ENCODE results near the gene A1BG.
A peak's percentile ranks its signal among the peaks of the same experiment; 100 is the strongest.
"Not testable (repeated sequence)": the region's sequence is repeated elsewhere in the genome, so short reads cannot be mapped to it uniquely, and the experiment has no call there.

The A1BG gene

DNA sequence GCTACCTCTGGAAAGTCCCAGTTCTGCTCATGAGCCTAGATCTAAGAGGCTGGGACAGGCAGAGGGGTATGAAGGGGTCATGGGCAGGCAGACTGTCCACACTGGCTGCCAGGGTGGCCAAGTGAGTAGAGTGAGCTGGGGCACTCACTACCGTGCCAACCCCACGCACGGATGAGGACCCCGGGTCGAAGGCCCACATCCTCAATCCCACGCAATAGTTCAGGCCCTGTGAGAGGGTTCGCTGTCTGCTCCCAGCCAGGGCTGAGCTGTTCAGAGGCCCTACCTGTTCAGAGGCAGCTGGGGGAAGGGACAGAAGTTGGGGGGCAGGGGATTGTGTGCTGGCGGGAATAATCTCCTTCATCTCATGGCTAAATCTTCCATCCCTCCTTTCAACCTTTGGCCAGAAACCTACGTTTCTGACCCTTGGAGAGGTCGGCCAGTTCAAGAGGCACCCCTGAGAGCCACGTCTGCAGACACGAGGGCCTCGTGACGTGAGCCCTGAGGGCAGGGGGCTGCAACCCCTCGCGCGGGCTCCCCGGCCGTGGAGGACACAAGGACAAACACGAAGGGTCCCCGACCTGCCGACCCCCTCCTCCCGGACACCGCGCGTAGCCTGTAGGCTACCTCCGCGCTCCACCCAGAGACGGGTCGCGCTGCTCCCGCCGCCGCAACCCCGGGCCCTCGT, 32.7 kb upstream of the A1BG start:
- DNase-seq = peak; percentile 32

DNA sequence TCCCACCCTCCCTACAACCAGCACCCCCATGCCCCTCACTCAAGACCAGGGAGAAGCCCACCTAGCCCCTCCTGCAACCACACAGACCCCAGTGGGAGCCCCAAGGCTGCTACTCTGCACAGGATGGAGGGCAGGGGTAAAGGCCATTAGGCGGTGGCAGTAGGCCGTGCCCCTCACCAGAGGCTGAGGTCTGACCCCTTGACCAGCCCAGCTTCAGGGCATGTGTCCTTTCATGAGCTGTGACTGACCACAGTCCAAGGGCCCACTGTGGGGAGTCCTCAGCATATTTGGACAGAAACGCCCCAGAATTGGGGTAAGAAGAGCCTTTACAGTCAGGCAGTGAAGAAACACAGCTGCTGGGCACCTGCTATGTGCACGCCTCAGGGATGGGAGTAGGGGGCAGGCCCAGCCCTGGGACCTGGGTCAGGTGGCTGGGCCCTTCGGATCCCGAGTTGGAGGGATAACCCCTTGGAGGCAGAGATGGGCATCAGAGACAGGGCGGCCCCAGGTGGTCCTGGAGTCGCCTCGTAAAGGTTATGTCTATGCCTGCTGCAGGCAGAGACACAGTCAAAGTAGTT, 32.1 kb upstream of the A1BG start:
- no peak for DNase-seq

DNA sequence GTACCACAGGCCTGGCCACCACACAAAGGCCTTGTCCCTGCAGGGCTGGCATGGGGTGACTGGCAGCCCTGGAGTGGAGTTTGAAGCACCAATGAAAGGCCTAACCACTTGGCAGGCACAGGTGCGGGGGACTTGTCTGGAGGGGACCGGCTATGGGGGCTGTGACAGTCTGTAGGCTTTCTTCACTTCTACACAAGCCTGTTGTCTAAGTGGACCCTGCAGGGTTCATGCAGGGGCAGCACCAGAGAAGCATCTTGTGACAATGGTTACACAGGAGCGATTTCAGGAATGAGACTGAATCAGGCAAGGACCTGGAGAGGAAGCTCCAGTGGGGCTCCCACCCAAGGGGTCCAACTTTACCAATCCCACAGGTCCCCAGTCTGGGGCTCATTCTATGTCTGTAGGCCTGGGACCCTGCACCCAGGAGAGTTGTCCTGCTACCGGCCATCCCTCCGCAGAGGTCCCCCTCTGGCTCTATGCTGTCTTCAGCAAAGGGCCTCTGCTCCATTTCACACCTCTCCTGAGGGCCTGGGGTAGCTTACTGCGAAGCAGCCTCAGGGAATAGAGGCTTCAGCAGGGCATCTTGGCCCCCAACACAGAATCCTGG, 29.8 kb upstream of the A1BG start:
- DNase-seq = no peak

DNA sequence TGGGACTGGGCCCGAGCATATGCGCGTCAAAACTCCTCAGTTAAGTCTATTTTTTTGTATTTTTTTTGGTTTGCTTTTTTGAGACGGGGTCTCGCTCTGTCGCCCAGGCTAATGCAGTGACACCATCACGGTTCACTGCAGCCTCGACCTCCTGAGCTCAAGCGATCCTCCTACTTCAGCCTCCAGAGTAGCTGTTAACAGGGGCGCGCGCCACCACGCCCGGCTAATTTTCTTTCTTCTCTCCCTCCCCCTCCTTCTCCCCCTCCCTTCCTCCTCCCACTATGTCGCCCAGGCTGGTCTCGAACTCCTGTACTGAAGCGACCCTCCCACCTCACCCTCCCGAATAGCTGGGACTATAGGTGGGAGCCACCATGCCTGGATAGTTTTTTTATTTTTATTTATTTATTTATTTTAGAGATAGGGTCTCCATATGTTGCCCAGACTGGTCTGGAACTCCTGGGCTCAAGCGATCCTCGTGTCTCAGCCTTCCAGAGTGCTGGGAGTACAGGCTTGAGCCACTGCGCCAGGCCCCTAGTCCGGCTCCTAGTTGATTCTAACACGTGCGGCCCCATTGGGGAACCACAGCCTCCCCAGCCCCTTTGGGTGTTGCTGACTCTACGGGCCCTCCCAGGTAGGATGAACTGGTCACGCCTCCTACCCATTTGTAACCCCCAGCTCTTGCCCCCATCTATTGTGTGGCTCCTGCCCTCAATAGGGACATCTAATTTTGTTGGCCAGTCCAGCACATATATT, 28.3 kb upstream of the A1BG start:
- DNase-seq = no peak

DNA sequence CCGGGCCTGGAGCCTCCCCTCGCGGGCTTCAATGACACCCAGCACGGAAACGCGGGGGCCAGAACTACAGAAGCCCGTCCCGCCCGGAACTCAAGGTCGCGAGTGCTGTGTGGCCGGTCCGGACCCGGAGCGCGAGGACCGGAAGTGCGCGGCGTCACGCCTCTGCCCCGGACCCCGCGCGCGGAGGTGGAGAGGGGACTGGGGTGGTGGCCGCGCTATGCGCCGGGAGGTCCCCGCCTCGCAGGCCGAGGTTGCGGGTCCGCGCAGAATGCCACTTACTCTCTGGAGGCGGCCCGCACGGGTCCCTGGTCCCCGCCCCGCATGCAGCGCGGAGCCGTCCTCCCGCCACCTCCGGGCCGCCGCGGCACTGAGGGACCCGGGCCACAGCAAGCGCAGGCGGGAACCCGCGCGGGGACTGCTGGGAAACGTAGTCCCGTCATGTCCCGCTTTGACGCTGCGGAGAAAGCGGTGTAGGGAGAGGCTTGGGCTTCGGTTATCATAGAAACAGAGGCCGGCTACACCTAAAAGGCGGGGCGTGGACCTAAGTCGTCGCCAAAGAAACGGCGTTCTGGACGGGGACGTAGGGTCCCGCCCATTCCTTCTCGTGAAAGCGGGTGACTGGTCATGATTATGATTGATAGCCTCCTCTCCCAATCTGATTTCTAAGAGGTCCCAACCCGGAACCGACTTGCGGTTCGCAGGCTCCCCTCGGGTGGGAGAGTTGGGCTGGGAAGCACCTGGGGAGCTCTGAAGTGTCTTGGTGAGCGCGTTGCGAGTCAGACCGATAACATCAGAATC, 27.6 kb upstream of the A1BG start, which contains the start of gene ZNF837:
Gene ZNF837, minus strand, starts transcription at position 369 of the 798 bp plus-strand sequence. CDS start 11,698 bp downstream, outside the sequence.
- DNase-seq = peak; percentile 95

DNA sequence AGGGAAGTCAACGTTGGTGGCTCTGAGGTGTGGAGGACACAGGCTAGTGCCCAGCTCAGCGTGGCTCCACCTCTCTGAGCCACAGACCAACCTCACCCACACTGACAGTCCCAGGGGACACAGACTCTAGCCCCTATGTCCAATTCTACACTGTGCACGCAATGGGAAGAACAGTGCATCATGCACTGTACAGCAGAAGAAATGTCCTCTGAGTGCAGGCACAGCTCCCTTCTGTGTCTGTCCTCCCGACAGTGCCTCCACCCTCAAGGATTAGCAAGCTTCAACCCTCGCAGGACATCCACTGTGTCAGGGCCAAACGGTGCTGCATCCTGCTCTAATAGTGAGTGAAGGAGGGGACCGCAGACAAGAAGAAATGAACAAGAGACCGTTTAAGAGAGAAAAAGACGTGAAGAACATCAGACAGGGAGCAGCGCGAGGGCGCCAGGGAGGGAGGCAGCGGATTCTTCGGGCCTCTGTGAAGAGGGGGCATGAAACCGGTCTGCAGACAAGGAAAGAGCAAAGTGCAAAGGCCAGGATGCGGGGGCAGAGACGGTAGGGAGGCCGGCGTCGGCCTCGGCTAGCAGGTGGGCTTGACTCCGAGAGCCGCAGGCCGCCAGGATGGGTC, 26.9 kb upstream of the A1BG start:
- no peak for DNase-seq

DNA sequence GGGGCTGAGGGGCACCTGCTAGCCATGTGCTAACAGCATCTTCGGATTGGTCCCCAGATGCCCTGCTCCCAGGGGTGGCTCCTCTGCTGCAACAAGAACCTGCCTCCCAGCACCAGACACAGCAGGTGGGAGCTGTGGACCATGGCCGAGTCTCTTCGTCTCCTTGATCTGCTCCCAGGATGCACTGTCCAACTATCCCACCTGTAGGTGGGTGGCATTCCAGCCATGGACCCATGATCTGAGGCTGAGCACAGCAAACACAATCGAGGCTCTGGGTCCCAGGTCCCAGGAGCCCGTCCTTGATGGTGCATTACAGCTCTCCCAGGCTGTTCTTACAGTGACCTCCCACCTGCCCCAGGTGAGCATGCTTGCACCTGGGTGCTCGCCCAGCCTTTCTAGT, 26.0 kb upstream of the A1BG start:
- DNase-seq = no peak

DNA sequence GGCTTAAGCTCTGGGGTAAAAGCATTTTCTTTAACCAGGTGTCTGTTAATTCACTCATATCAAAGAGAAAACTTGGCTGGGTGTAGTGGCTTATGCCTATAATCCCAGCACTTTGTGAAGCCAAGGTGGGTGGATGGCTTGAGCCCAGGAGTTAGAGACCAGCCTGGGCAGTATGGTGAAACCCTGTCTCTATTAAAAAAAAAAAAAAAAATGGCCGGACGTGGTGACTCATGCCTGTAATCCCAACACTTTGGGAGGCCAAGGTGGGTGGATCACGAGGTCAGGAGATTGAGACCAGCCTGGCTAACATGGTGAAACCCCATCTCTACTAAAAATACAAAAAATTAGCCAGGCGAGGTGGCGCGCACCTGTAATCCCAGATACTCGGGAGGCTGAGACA, 23.4 kb upstream of the A1BG start:
- not testable (repeated sequence) for DNase-seq

DNA sequence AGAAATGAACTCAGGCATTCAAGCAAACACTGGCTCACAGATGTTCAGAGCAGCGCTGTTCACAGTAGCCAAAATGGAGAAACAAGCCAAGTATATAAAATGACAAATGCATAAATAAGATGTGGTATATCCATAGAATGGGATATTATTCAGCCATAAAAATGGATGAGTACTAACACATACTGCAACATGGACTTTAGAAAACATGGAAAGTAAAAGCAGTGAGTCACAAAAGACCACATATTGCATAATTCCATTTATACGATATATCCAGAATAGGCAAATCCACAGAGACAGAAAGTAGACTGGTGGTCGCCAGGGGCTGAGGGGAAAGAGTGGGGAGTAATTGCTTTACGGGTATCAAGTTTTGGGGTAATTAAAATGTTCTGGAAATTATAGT, 20.9 kb upstream of the A1BG start:
- no peak for DNase-seq

DNA sequence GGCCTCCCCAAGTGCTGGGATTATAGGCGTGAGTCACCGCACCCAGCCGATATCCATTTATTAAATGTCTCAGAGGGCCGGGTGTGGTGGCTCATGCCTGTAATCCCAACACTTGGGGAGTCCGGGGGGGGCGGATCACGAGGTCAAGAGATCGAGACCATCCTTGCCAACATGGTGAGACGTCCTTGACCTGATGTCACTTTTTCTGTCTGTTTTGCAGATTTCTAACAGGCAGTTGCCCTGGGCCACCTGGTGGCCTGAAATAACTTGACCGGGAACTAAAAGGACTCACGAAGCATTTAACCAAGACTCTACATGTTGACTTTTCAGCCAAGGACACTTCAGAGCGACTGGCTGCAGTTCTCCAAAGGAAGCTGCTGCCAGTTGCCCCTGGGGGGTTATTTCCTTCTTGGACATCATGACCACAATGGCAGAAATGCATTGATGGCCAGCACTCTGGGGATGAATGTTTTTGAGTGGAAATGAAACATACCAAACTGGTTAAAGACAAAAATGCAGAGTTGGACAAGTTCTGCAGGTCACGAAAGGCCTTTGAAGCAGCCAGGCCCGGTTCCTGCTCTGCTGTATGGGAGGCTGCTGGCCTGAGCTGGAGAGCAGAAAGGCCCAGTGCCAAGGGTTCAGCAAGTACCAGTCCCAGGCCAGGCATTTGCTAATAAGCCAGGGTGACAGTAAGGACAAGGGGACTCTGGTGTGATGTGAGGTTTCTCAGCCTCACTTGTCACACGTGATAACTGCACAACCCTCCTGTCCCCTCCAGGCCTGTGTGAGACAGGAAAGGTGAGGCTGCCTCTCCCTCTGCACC, 19.2 kb upstream of the A1BG start:
- DNase-seq = no peak

DNA sequence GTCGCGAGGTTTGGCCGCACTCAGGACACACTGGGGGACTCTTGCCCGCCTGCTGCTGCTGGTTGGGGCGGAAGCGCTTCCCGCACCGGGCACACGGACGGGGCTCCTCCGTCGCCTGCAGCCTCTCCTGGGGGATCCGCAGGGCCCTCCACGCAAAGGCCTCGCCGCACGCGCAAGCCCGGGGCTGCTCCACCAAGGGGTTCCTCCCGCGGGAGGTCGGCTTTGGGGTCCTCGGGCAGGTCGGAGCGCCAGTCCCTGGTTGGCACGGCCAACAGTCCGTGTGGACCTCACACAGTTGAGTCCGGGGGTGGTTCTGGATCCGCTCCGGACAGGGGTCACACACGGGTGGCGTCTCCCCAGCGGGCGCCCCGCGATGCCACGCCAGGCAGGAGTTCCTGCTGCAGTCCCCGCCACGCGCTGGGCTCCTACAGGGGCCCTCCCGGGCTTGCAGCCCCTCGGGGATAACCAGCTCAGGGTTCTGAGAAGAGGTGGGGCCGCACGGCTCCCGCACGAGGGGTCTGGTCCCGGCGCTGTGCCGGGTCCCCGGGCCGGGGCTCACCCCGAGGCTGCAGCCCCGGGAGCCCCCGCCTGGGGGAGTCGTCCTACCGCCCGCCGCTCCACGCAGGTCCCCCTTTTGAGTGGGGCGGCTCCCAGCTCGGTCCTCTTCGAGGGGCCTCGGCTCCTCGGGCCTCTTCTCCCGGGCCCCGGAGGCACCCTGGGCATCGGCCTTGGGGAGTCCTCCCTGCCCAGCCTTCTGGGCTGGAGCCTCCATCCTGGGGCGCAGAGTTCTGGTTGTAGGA, 15.5 kb upstream of the A1BG start:
- no peak for DNase-seq

DNA sequence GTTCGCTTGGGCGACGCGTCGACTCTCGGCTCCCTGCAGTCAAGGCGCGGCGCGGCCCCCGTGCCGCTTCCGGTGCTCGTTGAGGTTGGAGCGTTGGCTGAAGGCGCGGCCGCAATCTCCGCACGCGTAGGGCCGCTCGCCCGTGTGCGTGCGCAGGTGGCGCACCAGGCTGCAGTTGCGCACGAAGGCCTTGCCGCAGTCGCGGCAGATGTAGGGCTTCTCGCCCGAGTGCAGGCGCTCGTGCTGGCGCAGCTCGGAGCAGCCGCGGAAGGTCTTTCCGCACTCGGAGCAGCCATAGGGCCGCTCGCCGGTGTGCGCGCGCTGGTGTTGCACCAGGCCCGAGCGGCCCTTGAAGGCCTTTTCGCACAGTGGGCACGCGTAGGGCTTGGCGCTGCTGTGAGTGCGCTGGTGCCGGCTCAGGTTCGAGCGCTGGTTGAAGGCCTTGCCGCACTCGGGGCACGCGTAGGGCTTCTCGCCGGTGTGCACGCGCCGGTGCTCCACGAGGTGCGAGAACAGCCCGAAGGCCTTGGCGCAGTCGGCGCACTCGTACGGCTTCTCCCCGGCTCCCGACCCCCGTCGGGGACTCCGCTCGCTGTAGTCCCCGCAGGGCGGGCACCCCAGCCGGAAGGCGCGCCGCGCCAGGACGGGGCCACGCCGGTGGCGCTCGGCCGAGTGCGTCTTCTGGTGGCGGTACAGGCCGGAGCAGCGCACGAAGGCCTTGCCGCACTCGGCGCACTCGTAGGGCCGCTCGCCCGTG, 14.6 kb upstream of the A1BG start:
- DNase-seq = no peak

DNA sequence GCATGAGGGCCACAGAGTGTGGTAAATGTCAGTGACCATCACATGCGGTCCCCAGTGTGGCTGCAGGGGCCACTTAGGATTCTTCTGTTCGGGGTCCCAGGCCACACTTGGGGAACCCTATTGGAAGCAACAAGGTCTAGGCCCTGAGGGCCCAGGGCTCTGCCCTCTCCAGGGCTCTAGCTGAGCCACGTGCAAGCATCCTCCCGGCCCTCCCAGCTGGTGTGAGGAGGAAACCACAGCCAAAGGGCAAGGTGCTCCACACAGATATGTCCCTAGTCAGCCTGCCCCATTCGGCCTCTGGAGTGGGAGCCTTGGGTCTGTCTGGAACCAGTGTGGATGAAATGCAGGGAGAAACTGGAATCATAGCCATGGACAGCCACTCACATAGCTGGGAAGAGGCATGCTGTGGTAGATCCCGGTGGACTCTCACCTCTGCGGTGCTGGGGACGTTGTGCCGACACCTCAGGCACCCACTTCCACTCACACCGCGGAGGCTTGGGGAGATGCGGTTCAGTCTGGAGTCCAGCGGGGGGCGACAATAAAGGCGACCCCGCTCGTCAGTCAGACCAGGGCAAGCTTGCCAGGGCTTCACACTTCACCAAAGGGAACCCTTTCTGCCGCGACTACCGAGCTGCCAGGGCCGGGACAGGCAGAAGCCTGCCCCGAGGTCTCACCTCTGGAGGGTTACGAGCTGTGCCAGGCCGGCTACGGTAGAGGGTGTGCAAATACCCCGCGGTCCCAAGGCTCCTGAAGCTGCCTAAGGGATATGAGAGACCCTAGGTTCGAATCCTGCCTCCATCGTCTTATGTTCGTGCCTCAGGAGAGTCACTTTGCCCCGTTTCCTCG, 13.5 kb upstream of the A1BG start:
- no peak for DNase-seq

DNA sequence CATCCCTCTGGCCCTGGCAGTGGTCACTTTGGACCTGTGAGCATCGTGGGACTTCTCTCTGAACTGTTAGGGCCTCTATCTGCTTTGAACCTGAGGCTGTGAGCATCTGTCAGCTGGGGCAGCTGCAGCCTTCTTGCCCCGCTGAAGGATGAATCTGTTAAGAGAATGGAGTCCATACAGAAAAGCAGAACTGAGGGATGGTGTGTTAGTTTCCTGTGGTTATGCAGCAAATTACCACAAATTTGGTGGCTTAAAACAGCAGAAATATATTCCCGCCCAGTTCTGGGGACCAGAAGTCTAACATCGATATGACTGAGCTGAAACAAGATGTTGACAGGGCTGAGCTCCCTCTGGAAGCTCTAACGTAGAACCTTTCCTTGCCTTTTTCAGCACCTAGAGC, 10.9 kb upstream of the A1BG start:
- no peak for DNase-seq

DNA sequence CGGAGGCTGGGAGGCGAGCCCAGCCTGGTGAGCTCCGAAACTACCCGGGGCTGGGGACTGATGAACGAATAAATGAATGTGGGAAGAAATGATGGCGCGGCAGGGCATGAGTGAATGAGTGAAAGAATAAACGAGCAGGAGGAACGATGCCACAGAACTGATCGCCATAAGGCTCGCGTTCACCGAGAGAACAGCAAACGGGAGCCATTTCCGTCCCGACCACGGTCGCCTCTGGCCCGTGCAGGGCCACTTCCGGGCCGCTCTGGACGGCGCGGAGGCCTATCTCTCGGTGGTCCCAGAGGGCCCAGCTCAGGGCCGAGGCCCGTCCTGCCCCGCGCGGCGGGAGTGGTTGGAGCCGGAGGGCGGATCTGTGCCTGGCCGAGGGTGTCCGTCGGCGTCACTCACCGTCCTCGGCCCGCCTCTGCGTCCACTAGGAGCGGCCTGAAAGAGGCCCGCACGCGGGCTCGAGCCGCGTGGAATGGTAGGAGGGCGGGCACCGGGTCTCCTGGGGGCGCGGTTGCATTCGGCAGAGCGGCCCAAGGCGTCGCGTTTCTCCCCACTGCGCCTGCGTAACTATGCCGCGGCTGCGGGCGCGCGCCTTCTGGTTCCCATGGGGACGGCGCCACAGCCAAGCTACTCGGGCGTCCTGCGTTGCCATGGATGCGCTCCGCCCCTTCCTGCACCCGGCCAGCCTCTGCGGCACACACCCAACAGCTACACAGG, 9.1 kb upstream of the A1BG start, which contains the start of gene ZNF497:
Gene ZNF497, minus strand, starts transcription at position 480 of the 723 bp plus-strand sequence. CDS start 5,116 bp downstream, outside the sequence.
- peak; percentile 89 for DNase-seq

DNA sequence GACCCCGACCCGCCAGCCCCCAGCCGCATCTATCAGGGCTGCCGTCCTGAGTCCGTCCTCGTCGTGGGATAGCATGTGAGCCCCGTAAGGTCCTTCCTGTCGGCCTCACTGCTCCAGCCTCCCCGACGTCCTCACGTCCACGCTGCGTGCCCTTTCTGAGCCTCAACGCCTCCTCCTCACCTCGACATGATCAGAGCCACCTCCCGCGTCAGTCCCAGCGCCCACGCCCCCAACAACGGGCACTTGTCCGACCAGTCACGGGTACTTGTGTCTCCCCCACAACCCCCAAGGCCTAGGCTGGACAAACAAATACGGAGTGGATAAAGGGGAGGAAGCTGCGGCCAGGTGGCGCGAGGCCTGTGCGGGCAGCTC, 8.6 kb upstream of the A1BG start:
- DNase-seq = no peak

DNA sequence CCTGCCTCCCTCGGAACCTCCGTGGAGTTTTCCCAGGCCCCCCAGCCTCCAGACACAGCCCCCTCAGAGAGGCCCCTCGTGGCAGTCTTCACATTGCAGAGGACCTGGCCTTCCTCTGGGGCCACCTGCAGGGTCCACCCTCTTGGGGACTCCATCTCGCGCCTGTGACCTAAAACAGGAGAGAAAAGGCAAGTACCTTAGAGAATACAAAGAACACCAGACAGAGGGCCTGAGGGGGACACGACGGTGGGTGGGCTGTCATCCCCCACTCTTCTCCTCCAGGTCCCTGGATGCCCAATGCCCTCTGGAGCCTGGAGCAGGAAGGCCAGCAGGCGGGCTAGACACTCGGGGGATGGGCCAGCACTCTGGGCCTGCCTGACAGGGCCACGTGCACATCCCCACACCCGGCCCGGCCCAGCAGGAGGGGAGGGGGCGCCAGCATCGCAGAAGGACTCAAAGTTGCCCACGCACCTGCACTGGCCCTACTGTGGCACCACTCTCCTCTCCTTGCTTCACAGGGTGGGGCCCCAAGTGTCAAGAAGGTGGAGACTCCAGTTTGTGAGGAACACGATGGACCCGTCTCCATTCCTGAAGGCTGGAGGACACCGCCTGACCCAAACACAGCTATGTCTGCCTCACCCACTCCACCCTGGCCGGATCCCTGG, 4.3 kb upstream of the A1BG start:
- DNase-seq = no peak

Measured in NCI-H1092 treated with DMSO at 0.1 percent for 48 hours (cell line).